Measurements from ENCODE around the gene FMNL2.

Gene FMNL2

GRCh38 chr2:152493945-152494528, 159.1 kb downstream of the FMNL2 start:
- Mint-ChIP-seq H3K4me1 (ENCODE audit: low read depth) (peaks cover 9% of the 10 kb centered on the region), H3K9me3 (no peaks in the 10 kb centered on the region), H3K36me3 (ENCODE audit: low read depth) (no peaks in the 10 kb centered on the region), H3K4me3 (no peak overlapping the region), H3K27me3 (ENCODE audit: low read depth) (peaks cover 23% of the 10 kb centered on the region), H3K27ac (no peak overlapping the region)

GRCh38 chr2:152496371-152496770, 161.4 kb downstream of the FMNL2 start:
- H3K9me3 Mint-ChIP-seq = no peaks in the 10 kb centered on the region

GRCh38 chr2:152497481-152498052, 162.6 kb downstream of the FMNL2 start:
- Mint-ChIP-seq H3K9me3 (no peaks in the 10 kb centered on the region), H3K36me3 (ENCODE audit: low read depth) (no peaks in the 10 kb centered on the region), H3K4me3 (no peak overlapping the region), H3K27ac (no peak overlapping the region), H3K4me1 (ENCODE audit: low read depth) (peaks cover 9% of the 10 kb centered on the region), H3K27me3 (ENCODE audit: low read depth) (no peaks in the 10 kb centered on the region)

More at GRCh38 chr2:152496371-152496770, 161.4 kb downstream of the FMNL2 start:
- Mint-ChIP-seq H3K4me1 (ENCODE audit: low read depth) (peaks cover 9% of the 10 kb centered on the region), H3K36me3 (ENCODE audit: low read depth) (no peaks in the 10 kb centered on the region), H3K27ac (no peak overlapping the region), H3K27me3 (ENCODE audit: low read depth) (peaks cover 9% of the 10 kb centered on the region), H3K4me3 (no peak overlapping the region)

GRCh38 chr2:152499331-152499816, 164.4 kb downstream of the FMNL2 start:
- Mint-ChIP-seq H3K9me3 (no peaks in the 10 kb centered on the region), H3K36me3 (ENCODE audit: low read depth) (no peaks in the 10 kb centered on the region), H3K4me1 (ENCODE audit: low read depth) (peaks cover 9% of the 10 kb centered on the region), H3K27ac (no peak overlapping the region), H3K4me3 (no peak overlapping the region), H3K27me3 (ENCODE audit: low read depth) (no peaks in the 10 kb centered on the region)

- no peaks in the 10 kb centered on the region for H3K36me3 Mint-ChIP-seq (ENCODE audit: low read depth)
- no peaks in the 10 kb centered on the region for H3K9me3 Mint-ChIP-seq
- no peak overlapping the region for H3K4me3 Mint-ChIP-seq
- H3K4me1 Mint-ChIP-seq (ENCODE audit: low read depth) = peaks cover 9% of the 10 kb centered on the region
- H3K27ac Mint-ChIP-seq = no peak overlapping the region
- H3K27me3 Mint-ChIP-seq (ENCODE audit: low read depth) = no peaks in the 10 kb centered on the region
These were observed 165.1 kb downstream of the FMNL2 start for GRCh38 chr2:152499896-152500735.

- Mint-ChIP-seq H3K27ac (no peak overlapping the region), H3K4me1 (ENCODE audit: low read depth) (peaks cover 9% of the 10 kb centered on the region), H3K9me3 (no peaks in the 10 kb centered on the region), H3K36me3 (ENCODE audit: low read depth) (no peaks in the 10 kb centered on the region), H3K4me3 (no peak overlapping the region), H3K27me3 (ENCODE audit: low read depth) (no peaks in the 10 kb centered on the region)
These were observed 165.8 kb downstream of the FMNL2 start for GRCh38 chr2:152500772-152501171.

GRCh38 chr2:152501666-152502065, 166.7 kb downstream of the FMNL2 start:
- H3K27ac Mint-ChIP-seq = no peak overlapping the region
- no peaks in the 10 kb centered on the region for H3K27me3 Mint-ChIP-seq (ENCODE audit: low read depth)
- H3K4me1 Mint-ChIP-seq (ENCODE audit: low read depth) = peaks cover 12% of the 10 kb centered on the region
- no peaks in the 10 kb centered on the region for H3K36me3 Mint-ChIP-seq (ENCODE audit: low read depth)
- H3K4me3 Mint-ChIP-seq = no peak overlapping the region
- H3K9me3 Mint-ChIP-seq = no peaks in the 10 kb centered on the region

GRCh38 chr2:152504618-152505017, 169.6 kb downstream of the FMNL2 start:
- H3K4me1 Mint-ChIP-seq (ENCODE audit: low read depth) = peaks cover 15% of the 10 kb centered on the region
- H3K27me3 Mint-ChIP-seq (ENCODE audit: low read depth) = no peaks in the 10 kb centered on the region
- H3K36me3 Mint-ChIP-seq (ENCODE audit: low read depth) = peaks cover 2% of the 10 kb centered on the region
- H3K27ac Mint-ChIP-seq = no peak overlapping the region
- no peaks in the 10 kb centered on the region for H3K9me3 Mint-ChIP-seq
- no peak overlapping the region for H3K4me3 Mint-ChIP-seq

GRCh38 chr2:152505495-152505906, 170.5 kb downstream of the FMNL2 start:
- no peak overlapping the region for H3K4me3 Mint-ChIP-seq
- H3K9me3 Mint-ChIP-seq = no peaks in the 10 kb centered on the region
- no peak overlapping the region for H3K27ac Mint-ChIP-seq
- no peaks in the 10 kb centered on the region for H3K27me3 Mint-ChIP-seq (ENCODE audit: low read depth)
- peaks cover 2% of the 10 kb centered on the region for H3K36me3 Mint-ChIP-seq (ENCODE audit: low read depth)
- H3K4me1 Mint-ChIP-seq (ENCODE audit: low read depth) = peaks cover 15% of the 10 kb centered on the region

GRCh38 chr2:152506843-152507242, 171.9 kb downstream of the FMNL2 start:
- no peak overlapping the region for H3K4me3 Mint-ChIP-seq
- peak overlapping the region; percentile 8 for H3K27ac Mint-ChIP-seq
- H3K4me1 Mint-ChIP-seq (ENCODE audit: low read depth) = peaks cover 15% of the 10 kb centered on the region
- peaks cover 2% of the 10 kb centered on the region for H3K36me3 Mint-ChIP-seq (ENCODE audit: low read depth)
- H3K27me3 Mint-ChIP-seq (ENCODE audit: low read depth) = no peaks in the 10 kb centered on the region
- no peaks in the 10 kb centered on the region for H3K9me3 Mint-ChIP-seq

GRCh38 chr2:152507907-152508306, 172.9 kb downstream of the FMNL2 start:
- Mint-ChIP-seq H3K4me3 (no peak overlapping the region), H3K27me3 (ENCODE audit: low read depth) (peaks cover under 1% of the 10 kb centered on the region), H3K4me1 (ENCODE audit: low read depth) (peaks cover 15% of the 10 kb centered on the region), H3K9me3 (no peaks in the 10 kb centered on the region), H3K27ac (no peak overlapping the region), H3K36me3 (ENCODE audit: low read depth) (peaks cover 2% of the 10 kb centered on the region)

GRCh38 chr2:152508446-152508845, 173.5 kb downstream of the FMNL2 start:
- Mint-ChIP-seq H3K9me3 (no peaks in the 10 kb centered on the region), H3K27me3 (ENCODE audit: low read depth) (peaks cover 6% of the 10 kb centered on the region)

GRCh38 chr2:152509772-152510491, 175.0 kb downstream of the FMNL2 start:
- Mint-ChIP-seq H3K9me3 (no peaks in the 10 kb centered on the region), H3K4me1 (ENCODE audit: low read depth) (peaks cover 15% of the 10 kb centered on the region), H3K27me3 (ENCODE audit: low read depth) (peaks cover 9% of the 10 kb centered on the region), H3K36me3 (ENCODE audit: low read depth) (peaks cover 2% of the 10 kb centered on the region), H3K27ac (no peak overlapping the region), H3K4me3 (no peak overlapping the region)

More at GRCh38 chr2:152508446-152508845, 173.5 kb downstream of the FMNL2 start:
- peaks cover 15% of the 10 kb centered on the region for H3K4me1 Mint-ChIP-seq (ENCODE audit: low read depth)
- H3K27ac Mint-ChIP-seq = no peak overlapping the region
- H3K36me3 Mint-ChIP-seq (ENCODE audit: low read depth) = peaks cover 2% of the 10 kb centered on the region
- no peak overlapping the region for H3K4me3 Mint-ChIP-seq

GRCh38 chr2:152510621-152511020, 175.6 kb downstream of the FMNL2 start:
- Mint-ChIP-seq H3K9me3 (no peaks in the 10 kb centered on the region), H3K4me3 (no peak overlapping the region), H3K36me3 (ENCODE audit: low read depth) (peaks cover 2% of the 10 kb centered on the region), H3K4me1 (ENCODE audit: low read depth) (peaks cover 15% of the 10 kb centered on the region), H3K27ac (no peak overlapping the region), H3K27me3 (ENCODE audit: low read depth) (peaks cover 11% of the 10 kb centered on the region)
